Smooth muscle cell of the brain vasculature (primary cell): ENCODE measurements around the gene KCNJ16.
"Not testable (repeated sequence)": the region's sequence is repeated elsewhere in the genome, so short reads cannot be mapped to it uniquely, and the experiment has no call there.

ENCODE experiments used
- DNase-seq: peaks from one replicate; pipeline ENCODE4 v3.0.0-alpha.2; 2012; ENCODE audit warnings: low read depth, low spot score

KCNJ16 gene

DNA sequence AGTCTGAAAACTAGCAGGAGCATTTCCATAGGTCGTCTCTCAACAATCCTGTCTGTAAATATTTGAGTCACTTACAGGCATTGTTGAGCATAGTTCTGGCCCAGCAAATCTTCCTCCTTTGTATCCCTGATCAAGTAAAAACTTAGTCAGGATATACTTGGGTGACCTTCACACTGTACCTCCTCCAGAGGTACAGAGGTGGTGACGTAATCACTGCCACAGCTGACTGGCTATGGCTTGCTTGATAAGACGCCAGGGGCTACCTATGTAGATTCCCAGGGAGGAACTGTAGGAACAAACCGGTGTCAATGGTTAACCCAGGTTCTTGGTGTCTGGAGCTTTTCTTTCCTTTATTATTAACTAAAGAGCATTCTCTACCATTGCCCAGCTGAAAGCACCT is at the start of gene KCNJ16:
Gene KCNJ16, plus strand, starts transcription at position 270 of the 400 bp plus-strand sequence. CDS start 56,863 bp downstream, outside the sequence.
- DNase-seq, result no peak

GRCh38 chr17:70028397-70028796 is 46.6 kb upstream of the KCNJ16 start:
- no peak for DNase-seq

DNA sequence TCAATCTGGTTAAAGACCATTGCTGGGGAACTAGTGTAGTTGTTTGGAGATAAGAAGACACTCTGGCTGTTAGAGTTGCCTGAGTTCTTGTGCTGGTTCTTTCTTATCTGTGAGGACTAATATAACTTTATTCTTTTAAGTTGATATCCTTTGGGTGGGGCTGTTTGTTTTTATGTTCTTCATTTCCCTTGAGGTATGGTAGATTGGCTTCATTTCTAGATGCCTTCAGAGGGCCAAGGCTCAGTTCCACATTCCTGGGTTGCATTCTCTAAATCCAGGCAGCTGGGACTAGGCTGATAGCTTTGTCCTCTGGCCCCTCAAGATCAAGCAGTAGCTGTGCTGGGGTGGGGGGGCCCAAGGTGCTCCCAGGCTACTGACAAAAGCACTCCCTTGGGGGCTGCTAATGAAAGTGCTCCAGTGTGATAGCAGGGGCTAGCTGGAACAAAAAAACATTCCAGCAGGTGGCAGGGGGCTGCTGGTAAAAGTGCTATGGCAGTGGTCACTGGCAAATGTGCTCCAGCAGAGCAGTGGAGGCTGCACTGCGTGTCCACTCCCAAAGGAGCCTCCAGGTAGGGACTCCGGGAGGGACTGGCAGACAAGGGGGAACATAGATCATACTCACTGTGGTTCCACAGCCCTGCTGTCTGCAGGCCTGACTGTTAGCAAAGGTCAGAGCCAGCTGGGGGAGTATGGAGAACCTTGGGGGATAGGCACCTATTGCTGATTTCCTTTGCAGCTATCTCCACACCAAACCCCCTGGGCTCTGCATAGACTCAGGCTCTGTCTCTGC is 45.9 kb upstream of the KCNJ16 start:
- no peak for DNase-seq

DNA sequence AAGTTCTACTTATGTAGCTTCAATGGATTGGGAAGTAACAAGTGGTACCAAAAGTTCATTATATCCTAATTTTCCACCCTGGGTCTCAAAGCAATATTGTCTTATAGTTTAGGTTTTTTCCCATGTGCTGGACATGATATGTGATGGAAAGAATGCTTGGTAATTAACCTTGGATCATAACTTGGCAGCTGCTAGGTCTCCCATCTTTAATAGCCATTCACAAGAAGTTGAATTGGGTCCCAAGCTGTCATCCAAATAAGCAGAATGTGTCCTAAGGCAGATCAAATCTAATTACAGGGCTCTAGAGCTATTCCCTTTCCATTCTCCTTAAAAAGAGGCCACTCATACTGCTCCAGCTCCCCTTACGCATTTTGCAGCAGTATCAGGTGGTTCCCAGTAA is 44.7 kb upstream of the KCNJ16 start:
- DNase-seq, result no peak

DNA sequence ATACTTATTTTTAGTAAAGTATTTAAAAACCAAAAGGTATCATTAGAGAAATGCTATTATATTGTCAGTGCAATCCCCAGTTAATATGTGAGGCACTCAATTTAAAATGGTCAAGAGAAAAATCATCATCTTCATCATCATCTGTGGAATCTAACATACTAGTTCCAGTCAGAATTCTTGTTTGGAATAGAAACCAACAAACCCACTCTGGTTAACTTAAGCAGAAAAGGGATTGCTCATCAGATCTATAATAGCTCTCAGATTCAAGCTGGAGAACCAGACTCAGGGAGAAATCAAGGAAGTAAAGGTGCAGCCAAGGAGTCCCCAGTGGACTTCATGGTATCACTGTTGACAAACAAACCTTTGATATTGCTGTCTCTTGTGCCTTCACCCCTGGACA is 43.7 kb upstream of the KCNJ16 start:
- DNase-seq, result no peak

- DNase-seq, result no peak
Observed at GRCh38 chr17:70033165-70033564, 41.9 kb upstream of the KCNJ16 start.

DNA sequence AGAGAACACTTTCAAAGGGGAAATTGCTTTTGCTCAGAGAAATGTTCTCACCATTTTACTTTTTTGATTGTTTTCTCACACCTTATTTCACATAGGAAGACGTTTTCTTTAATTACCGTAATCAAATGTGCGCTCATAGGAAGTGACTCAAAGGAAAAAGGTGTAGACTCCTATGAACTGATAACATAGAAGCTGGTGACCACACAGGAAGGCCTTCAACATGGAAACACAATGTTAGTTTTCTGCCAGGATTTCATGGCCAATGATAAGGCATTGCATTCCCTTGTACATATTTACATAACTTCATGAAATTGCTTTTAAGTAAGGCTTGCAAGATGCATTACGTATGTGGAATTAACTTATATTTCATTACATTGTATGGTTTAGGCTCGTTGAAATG is 40.9 kb upstream of the KCNJ16 start:
- DNase-seq, result no peak

- no peak for DNase-seq
Observed at GRCh38 chr17:70037498-70037897, 37.5 kb upstream of the KCNJ16 start.

DNA sequence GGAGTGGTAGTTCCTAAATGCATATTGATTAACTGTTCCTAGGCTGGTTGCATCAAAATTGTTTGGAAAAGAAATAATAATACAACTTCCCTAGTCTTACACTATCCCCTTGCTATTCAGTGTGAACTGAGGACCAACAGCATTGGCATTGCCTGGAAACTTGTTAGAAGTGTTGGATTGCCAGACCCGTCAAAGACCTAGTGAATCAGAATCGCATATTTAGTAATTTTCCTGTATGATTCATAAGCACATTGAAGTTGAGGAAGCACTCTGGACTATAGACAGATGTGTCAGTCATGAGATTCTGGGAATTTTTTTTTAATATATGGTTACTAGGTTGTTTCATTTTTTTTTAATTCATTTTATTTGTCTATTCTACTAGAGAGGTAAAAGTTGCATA is 34.7 kb upstream of the KCNJ16 start:
- no peak for DNase-seq

DNA sequence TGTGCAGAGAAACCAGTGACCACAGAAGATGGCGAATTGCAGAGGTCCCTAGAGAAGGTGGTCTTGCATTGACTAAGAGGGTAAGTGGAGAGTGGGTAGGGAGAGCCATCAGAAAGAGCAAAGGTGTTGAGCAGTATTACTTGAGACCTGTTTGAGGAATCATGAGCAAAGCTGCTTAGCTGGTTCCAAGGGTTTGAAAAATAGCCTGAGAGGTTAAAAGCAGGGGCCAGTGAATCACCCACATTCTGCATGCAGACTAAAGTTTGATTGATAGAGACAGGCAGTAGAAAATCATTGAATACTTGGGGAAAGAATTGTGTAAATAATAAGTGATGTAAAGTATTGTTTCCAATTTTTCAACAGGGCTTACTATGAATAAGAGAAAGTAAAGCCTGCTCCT is 34.0 kb upstream of the KCNJ16 start:
- no peak for DNase-seq

- DNase-seq, result no peak
Observed at GRCh38 chr17:70041540-70041939, 33.5 kb upstream of the KCNJ16 start.

DNA sequence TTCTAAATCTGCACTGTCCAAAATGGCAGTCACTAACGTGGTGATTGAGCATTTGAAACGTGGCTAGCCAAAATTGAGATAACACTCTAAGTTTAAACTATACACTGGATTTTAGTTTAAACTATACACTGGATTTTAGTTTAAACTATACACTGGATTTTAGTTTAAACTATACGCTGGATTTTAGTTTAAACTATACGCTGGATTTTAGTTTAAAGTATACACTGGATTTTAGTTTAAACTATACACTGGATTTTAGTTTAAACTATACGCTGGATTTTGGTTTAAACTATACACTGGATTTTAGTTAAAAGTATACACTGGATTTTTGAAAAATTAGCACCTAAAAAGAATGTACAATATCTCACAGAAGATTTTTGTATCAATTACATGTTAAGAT is 29.2 kb upstream of the KCNJ16 start:
- not testable (repeated sequence) for DNase-seq

DNA sequence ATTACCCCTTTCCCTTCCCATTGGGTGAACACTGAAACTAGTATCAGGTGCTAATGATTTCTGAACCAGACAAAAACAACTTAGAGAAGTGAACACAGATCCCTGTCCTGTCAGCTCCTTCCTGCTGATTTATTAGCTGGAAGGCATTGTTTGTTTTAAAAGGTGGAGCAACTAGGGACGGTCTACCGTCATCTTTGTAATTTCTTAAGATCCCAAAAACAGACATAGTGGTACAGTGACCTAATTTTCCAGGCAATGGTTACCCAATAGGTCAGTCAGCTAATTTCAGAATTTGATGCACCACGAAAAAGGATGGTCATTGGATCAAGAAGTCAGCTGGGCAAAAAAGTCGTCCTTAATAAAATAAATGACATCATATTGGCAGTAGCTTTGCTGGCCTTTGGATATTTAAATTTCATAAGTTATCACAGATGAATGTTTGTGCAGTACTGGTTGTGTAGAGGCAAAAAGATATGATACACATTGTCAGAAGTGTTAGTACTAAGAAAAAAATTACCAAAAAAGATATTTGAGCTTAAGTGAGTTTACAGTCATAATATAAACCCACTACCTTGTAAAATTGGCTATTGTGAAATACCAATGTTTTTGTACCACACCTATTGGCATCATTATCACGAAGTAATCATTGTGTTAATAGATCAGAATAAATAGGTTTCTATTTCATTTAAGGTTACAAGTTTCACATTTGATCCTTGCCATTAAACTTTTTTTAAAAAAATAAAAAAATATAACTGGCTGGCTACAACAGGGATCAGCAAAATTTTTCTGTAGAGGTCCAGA is 27.2 kb upstream of the KCNJ16 start:
- DNase-seq, result no peak

GRCh38 chr17:70049801-70050591 is 25.0 kb upstream of the KCNJ16 start:
- DNase-seq, result no peak

GRCh38 chr17:70050931-70051330 is 24.1 kb upstream of the KCNJ16 start:
- no peak for DNase-seq

- DNase-seq, result no peak
Observed at GRCh38 chr17:70053241-70054234, 21.5 kb upstream of the KCNJ16 start.

DNA sequence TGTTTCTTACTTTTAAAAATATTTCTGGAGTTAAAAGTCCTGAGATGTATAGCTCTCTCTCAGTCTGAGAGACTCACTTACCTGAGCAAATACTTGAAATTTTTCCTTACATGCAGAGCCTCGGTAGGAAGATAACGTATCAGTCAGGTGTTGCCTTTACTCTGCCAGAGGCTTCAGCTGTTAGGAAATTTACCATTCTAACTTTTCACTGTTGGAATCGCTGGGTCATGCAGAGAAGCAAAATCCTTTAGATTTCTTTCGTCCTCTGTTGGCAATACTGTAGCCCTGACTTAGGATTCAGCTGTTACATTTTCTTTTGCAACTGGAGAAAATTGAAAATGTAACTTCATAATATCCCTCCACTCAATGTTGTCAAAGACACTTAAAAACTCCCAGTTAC is 20.0 kb upstream of the KCNJ16 start:
- DNase-seq, result no peak

GRCh38 chr17:70059071-70059470 is 16.0 kb upstream of the KCNJ16 start:
- no peak for DNase-seq

- DNase-seq, result no peak
Observed at GRCh38 chr17:70059649-70060048, 15.4 kb upstream of the KCNJ16 start.

DNA sequence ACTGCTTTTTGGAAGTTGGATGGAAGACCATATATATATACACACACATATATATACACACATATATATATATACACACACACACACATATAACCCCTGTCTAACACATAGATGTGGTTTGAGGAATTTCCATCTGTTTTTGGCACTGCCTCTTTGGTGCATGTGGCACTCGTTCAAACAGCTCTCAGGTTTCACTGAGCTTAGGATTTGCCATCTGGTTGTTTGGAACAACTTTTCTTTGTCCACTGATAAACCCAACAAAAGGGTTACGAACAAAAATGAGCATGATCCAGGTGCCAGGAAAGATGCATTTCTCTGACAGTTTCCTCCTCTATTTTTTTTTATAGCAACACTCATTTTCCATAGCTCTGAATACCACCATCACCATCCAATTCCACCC is 14.6 kb upstream of the KCNJ16 start:
- no peak for DNase-seq

DNA sequence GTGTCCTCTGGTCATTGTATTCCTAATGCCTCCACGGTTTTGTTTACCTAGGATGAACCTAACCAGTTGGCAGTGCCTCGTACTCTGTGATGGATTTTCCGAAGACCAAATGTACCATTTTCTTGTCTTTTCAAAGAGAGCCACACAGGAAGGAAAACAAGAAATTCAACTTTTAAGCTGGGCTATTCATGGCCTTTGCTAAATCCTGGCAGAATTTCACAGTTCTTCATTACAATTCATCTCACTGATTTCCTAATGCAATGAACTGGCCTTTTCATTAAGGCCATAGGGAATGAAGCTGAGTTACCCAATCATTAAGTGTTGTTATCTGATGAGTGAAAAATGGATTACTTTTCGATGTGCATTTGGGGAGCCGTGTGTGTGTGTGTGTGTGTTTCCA is 7.9 kb upstream of the KCNJ16 start:
- no peak for DNase-seq
